ENCODE data around the gene PCK1. TPM values are rescaled to one million over a fixed set of nuclear protein-coding genes. Genes with fewer than 3 reads are reported as not detected.
A peak's percentile ranks its signal among the peaks of the same experiment; 100 is the strongest.

PCK1 gene
- total RNA-seq, 2 donors from 2014 or later: 0.57 to 0.93 TPM

DNA sequence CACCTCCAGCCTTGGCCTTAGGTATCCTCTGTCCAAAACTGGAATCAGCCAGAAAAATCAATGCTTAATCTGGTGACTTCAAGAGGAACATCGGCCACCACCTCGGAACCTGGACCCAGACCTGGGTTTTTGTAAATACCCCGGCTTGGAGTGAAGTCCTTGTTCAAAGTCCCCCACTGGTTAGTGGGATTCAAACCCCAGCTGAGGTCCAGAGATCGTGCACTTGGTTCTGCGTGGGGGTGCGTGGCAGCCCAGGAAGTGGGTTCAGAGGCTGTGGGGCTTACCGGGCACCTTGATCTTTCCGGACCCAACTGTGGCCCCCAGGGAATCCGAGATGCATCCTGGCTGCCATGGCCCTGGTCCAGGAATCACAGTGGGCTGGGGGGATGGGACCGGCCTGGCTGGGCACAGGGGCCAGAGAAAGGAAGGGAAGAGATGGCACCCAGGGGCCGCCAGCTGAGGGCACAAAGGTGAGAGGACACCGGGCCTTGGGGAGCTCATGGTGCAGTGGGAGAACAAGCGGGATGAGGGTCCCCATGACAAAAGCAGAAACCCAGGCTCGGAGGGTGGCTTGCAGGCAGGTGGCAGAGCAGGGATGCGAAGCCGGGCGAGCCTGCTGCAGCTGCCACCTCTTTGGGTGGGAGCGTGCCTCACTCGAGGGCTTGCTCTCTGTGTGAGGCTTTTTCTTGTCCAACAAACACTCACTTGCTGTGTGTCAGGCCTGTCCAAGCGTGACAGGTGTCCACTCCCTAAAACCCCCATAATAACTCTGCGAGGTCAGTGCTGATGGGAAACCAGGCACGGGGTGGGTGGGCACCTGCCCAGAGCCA lies 31.6 kb downstream of the PCK1 start:
- intact Hi-C loops (cut with DNase I): loop anchor here (2.0 to 10.0 kb wide), 3 partner anchors 75 to 208 kb away; no protein-coding TSS in a partner anchor
- no peak for DNase-seq (ENCODE audit: low spot score)

DNA sequence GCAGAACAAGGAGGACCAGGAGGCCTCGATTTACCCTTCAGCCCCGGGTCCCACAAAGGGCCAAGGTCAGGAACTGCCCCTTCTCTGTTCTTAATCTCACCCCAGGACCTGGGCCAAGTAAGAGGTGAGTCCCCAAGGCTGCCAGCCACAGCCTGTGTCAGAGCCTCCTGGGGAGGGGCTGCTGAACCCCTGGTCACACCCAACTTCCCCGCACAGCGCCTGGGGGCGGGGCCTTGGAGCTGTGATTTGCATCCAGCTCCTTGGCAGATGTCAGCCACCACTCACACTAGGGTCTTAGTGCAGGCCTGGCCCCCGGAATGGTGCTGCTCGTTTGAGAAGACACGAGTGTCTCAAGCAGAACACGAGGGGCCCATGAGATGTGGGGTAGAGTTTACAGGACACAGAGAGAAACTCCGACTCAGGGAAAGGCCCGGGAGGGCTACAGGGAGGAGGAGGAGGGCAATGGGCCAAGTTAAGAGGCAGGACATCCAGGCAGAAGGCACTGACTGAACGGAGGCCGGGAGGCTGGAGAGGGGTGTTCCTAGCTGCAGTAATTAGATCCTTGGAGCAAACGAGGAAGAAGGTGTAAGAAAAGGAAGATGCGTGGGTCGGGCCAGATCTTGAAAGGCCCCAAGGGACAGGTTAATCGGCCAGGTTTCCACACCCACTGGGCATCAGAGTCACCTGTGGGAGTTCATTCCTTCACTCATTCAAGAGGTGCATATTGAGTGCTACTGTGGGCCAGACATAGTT lies 32.4 kb downstream of the PCK1 start:
- intact Hi-C loops (cut with DNase I): loop anchor here (2.0 to 10.0 kb wide), 3 partner anchors 76 to 209 kb away; no protein-coding TSS in a partner anchor
- no peak for DNase-seq (ENCODE audit: low spot score)

DNA sequence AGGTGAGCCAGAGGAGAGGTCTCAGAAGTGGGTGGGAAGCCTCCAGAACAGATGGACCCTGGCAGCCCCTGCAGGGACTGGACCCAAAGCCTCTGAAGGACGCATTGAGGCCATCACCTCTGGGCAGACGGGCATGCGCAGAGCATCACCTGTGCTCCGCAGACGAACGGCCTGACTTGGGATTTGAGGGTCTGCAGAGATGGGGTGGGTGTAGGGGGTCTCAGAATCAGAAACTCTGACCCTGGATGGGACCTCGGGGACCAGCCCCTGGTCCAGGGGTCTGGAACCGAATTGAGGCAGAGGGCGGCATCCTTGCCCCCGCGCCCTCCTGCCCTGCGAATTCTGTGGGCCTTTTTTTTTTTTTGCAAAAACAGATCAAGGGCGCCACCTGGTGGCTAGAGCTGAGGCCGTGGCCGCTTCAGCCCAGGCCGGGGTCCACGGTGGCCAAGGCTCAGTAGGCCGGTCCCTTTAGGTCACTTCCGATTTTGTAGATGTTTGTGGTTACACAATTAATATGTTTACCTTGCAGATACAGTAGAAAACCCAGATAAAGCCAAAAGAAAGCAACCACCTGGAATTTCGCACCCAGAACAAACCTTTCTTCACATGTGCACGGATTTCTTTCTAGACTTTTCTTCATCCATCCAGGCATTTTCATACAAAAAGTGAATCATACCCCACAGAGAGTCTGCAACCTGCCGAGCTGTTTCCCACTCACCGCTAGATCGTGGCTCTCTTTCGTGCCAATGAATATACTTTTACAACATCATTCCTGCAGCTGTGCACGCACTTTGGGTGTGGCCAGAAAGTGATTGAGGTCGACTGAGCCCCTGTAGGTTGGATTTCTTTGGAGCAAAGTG lies 33.4 kb downstream of the PCK1 start:
- intact Hi-C loops (cut with DNase I): loop anchor here (5.0 to 10.0 kb wide), 2 partner anchors 77 to 210 kb away; no protein-coding TSS in a partner anchor

DNA sequence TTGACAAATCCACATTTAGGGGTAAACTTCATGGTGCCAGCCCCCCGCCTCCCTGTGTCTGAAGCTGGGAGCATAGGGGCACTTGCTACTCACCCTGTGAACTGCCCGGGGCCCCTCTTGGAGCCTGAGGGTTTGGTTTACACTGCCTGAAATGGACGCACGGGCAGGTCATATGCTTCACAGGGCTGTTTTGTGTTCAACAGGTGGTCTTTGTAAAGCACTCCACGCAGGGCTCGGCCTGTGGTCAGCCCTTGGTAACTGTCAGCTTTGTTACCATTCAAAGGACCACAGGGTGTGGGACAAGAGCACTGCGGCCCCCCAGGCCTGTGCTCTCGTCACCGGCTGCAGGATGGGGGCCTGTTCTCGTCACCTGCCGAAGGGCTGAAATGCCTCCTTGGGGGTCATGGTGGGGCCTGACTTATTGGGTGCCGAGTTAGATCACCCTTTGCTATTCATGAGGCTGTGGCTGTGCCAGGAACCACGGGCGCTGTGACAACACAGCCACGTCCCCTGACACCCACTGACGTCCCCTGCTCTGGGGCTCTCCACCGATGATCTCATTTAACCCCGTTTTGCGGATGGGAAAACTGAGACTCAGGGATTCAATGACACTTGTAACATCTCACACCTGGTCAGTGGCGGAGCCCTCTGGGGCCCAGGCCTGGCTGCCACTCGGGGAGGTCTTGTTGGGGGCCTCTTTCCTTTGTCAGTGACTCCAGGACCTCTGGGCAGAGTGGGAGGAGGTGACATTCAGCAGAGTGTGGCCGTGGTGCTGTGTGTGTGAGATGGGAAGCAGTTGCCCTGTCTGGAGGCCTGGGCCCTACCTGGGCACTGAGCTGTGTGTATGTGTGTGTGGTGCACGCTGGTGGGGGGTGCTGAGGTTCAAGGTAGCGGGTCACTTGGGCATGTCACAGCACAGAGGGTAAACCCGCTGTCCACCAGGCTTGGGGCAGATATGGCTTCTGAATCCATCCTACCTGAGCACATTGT lies 34.4 kb downstream of the PCK1 start:
- DNase-seq (ENCODE audit: low spot score): no peak

More for the DNA sequence above, 33.4 kb downstream of the PCK1 start:
- DNase-seq (ENCODE audit: low spot score): no peak

DNA sequence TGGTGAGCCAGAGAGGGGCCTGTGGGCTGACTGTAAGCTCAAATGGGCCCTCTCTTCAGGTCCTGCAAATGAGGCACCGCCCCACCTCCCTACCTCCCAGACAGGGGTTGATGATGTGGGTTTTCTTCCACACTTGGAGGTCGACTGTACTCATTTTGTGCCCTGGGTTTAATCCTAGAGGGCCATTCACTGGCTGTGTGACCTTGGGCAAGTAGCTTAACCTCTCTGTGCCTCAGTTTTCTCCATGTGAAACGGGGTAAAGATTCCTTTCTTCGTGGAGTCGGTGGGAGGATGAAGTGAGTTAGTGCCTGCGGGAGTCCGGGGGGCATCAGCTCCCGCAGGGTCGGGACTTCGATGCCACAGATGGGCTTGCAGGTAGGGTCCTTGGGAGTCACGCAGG lies 35.4 kb downstream of the PCK1 start:
- DNase-seq (ENCODE audit: low spot score): no peak
- intact Hi-C loops (cut with DNase I): loop anchor here in 1 of 2 donors (1.0 to 10.0 kb wide), 2 partner anchors 212 to 613 kb away; no protein-coding TSS in a partner anchor

More for the DNA sequence above, 34.4 kb downstream of the PCK1 start:
- intact Hi-C loops (cut with DNase I): loop anchor here in 1 of 2 donors (1.0 to 10.0 kb wide), 2 partner anchors 211 to 614 kb away; no protein-coding TSS in a partner anchor

DNA sequence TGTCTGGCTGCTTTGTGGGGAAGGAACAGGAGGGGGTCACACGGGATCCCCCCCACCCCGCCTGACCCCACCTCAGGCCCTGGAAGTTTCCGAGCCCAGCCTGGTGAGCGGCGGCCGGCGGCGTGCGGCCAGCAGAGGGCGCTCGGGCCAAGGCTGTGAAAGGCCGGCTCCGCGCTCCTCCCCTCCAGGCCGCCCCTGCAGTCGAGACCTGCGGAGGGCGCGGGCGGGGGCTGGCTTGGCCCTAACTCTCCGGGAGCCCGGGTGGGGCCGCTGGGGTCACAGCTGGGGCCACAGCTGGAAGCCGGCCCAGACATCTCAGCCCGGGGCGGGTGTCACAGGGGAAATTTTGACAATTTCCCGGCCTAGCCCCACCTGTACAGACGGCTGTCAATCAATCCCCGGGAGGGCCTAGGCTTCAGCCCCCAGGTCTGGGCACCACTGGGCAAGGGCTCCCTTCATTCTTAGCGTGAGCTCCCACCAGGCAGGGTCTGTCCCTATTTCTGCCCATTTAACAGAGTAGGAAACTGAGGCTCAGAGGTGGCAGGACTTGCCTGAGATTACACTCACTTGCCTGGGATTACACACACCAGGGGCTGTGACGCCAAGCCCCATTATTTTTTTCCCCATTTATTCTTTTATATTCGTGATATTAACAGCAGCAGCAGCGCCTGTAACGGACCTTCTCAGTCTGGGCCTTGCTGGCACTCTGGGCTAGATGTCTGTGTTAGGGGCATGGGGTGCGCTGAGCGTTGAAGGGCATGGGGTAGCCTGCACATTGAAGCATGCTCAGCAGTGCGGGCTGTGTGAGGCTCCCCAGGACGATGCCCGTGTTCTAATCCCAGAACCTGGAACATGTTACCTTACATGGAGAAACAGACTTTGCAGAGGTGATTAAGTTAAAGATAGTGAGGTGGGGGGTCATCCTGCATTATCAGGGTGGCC lies 36.4 kb downstream of the PCK1 start:
- intact Hi-C loops (cut with DNase I): loop anchor here in 1 of 2 donors (1.0 to 10.0 kb wide), 2 partner anchors 212 to 612 kb away; no protein-coding TSS in a partner anchor
- peak; percentile 91 for DNase-seq (ENCODE audit: low spot score)

DNA sequence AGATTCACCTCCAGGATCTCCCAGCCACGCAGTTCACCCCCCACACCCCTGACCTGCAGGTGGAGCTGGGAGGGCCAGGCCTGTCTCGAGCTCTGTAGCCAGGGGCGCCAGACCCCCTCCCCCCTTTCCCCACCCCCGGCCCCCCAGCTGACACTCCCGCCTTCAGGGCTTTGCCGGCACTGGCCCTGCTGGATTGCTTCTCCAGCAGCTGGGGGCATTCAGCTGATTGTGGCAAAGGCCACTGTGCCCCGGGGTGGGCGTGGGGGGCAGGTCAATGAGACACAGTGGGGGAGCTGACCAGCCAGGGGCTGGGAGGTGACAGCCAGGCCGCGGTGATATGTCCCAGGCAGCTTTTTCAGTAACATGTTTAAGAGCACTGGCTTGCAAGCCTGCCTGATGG lies 37.1 kb downstream of the PCK1 start:
- no peak for DNase-seq (ENCODE audit: low spot score)
- intact Hi-C loops (cut with DNase I): loop anchor here in 1 of 2 donors (10.0 kb wide), 1 partner anchor 213 kb away; no protein-coding TSS in a partner anchor

DNA sequence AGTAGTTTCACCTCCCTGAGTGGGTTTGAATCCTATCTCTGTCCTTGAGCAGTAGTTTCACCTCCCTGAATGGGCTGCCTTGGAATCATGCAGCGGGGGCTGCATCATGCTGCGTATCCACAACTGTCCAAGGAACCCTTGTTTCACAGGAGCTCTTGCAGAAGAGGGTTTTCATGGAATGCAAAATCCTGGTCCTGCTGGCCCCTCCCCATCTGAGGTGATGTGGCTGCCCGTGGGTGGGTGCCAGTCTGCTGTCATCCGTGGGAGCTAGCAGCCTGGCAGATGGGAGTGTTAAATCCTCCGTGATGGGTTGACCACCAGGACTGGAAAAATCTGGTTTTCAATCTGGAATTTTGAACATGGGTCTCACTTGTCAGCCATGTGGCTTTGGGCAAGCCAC lies 37.6 kb downstream of the PCK1 start:
- intact Hi-C loops (cut with DNase I): loop anchor here in 1 of 2 donors (10.0 kb wide), 1 partner anchor 214 kb away; no protein-coding TSS in a partner anchor
- DNase-seq (ENCODE audit: low spot score): no peak

DNA sequence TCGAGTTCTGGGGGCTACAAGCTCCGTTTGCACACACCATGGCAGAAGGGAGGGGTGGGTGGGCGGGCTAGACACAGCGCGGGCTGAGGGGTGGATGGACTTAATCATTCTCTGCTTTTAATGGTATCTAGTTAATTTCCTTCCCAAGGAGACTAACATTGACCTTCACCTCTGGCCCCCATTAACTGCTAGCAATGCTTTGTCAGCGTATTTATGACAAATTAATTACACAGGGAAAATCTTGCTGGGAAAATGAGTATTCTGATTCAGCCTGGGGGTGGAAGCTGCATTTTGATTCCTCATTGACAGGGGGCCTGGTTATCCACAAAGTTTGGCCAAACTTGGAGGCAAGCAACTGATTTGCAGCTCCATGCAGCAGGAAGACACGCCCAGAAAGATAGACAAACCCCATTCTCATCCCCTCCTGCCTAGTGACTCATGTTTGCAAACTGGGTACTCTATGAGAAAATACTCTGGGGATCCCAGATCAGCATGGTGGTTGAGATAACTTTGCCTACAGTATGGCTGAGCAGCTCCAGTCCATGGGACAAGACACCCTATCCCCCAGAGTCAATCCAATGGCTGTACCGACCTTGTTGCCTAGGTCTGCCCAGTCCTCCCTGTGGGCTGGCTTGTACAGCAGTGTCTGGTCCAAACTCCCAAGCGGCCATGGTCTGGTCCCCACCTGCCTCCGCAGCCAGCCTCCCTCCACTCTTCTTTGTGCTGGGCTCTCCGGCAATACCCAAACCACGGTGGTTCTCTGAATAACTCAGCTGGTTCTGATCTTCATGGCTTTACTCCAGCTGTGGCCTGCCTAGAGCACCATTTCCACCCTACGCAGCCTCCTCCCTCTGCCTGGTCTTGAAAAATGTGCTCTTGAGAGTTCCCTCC lies 39.7 kb downstream of the PCK1 start:
- intact Hi-C loops (cut with DNase I): no loop called here
- no peak for DNase-seq (ENCODE audit: low spot score)

DNA sequence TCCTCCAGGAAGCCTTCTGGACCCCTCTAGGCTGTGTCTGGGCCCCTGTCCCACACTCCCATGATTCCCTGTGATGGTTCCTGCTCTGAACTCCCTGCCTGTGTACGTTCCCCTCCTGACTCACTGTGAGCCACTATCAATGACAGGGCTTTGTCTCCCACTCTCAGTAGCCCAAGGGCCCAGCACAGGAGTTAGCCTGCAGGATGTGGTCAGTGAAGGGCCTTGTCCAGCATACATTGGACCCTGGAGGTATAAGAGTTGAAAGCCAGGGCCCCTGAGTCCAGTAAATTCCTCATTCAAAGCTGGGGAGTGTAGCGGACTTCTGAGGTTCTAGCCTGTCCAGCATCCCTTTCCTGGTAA lies 40.3 kb downstream of the PCK1 start:
- no peak for DNase-seq (ENCODE audit: low spot score)
- intact Hi-C loops (cut with DNase I): no loop called here

DNA sequence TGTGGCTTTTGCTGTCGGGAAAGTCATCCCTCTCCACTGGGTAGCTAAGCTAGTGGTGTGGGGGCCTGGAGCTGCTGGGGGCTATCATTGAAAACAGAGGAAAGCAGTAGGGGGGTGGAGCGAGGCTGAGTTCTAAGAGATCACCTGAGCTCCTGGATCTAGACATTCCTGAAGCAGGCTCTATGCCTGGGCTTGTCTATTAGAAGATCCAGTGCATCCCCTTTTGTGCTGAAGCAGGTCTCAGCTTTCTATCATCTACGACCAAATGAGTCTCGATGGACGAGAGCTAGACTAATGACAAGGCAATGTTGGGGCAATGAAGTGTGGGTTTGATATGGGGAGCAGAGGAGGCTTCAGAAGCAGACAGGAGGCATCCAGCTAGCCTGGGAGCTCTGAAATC lies 40.8 kb downstream of the PCK1 start:
- DNase-seq (ENCODE audit: low spot score): no peak
- intact Hi-C loops (cut with DNase I): loop anchor here in 1 of 2 donors (1.0 kb wide), 1 partner anchor 616 kb away; no protein-coding TSS in a partner anchor

DNA sequence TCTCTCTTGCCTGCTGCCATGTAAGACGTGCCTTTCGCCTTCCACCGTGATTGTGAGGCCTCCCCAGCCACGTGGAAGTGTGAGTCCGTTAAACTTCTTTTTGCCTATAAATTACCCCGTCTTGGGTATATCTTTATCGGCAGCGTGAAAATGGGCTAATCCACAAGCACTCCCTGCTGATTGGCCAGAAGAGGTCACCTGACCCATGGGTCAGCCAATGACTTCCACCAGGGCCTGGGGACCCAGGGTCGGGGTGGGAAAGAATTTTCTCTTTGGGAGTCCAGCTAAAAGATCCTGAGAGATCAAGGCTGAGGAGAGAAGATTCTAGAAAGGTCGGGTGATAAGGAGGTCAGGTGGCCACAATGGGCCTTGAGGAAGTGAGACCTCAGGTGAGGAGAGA lies 42.2 kb downstream of the PCK1 start:
- no peak for DNase-seq (ENCODE audit: low spot score)
- intact Hi-C loops (cut with DNase I): no loop called here

DNA sequence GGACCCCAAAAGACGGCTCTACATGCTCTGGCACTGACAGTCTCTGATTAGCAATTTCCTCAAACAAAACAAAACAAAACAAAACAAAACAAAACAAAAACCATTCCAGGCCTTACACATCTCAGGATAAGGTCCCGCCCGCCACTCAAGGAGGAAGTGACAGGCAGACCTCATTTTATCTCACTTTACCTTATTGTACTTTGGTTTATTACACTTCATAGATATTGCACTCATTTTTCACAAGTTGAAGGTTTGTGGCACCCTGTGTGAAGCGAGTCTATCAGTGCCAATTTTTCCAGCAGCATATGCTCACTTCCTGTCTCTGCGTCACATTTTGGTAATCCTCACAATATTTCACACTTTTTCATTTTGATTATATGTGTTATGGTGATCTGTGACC lies 44.1 kb downstream of the PCK1 start:
- intact Hi-C loops (cut with DNase I): no loop called here

DNA sequence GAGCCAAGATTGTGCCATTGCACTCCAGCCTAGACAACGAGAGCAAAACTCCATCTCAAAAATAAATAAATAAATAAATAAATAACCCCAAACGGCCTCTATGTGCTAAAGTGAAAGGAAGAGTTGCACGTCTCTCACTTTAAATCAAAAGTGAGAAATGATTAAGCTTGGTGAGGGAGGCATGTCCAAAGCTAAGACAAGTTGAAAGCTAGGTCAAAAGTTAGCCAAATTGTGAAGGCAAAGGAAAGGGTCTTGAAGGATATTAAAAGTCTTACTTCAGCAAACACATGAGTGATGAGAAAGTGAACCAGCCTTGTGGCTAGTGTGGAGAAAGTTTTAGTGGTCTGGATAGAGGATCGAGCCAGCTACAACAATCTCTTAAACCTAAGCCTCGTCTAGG lies 45.0 kb downstream of the PCK1 start:
- intact Hi-C loops (cut with DNase I): no loop called here

More for the DNA sequence above, 44.1 kb downstream of the PCK1 start:
- no peak for DNase-seq (ENCODE audit: low spot score)

DNA sequence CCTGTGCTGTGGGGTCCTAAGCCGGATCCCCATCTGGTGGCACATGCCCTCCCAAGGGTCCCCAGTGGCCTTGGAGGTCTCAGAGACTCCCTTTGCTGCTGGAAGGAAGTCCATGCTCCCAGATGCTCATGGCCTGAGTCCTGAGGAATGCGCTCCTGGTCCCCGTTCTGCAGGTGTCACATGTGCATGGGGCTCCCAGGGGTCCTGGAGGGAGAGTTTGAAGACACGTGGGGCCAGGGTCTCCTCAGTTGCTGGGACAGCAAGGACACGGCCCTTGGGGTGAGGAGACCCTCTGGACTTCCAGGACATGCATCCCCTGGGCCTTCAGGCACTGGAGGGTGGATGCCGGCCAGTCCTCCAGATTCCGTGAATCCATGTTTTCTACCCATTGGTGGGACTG lies 47.6 kb downstream of the PCK1 start:
- intact Hi-C loops (cut with DNase I): no loop called here
- peak; percentile 76 for DNase-seq (ENCODE audit: low spot score)

More for the DNA sequence above, 45.0 kb downstream of the PCK1 start:
- no peak for DNase-seq (ENCODE audit: low spot score)

Data from posterior vena cava (tissue), 2 donors.